Measurements from ENCODE around the gene SPESP1.

GRCh38 chr15:68967948-68968347, 37.6 kb downstream of the SPESP1 start:
- TF ChIP-seq CTCF (optimal IDR thresholded peaks at IDR 0.05 in 1 of 3, IDR thresholded peaks at IDR 0.05 in 1 of 3, conservative IDR thresholded peaks at IDR 0.05 in 1 of 3; ENCODE audit: extremely low read depth in 1 of 3, insufficient read depth in 2 of 3, low read length in 3 of 3) = no peak
- no peak for TF ChIP-seq EZH2 (IDR thresholded peaks at IDR 0.05; ENCODE audit: low read length)

Data from keratinocyte (primary cell).